Activated naive CD4-positive, alpha-beta T cell treated with anti-CD3 and anti-CD28 coated beads, Interleukin-2, amount 50 U/mL, for 24 hours (primary cell): ENCODE results near the gene NUDT3.
A peak's percentile ranks its signal among the peaks of the same experiment; 100 is the strongest.
"Not testable (repeated sequence)": the region's sequence is repeated elsewhere in the genome, so short reads cannot be mapped to it uniquely, and the experiment has no call there.

Source experiments
- H3K27ac Mint-ChIP-seq: one replicate; pipeline ENCODE4 v1.8.0; 2021; ENCODE audit warnings: mild to moderate bottlenecking, mixed read lengths
- H3K27me3 Mint-ChIP-seq: one replicate; pipeline ENCODE4 v1.8.0; 2021; ENCODE audit warnings: mixed read lengths
- H3K36me3 Mint-ChIP-seq: one replicate; pipeline ENCODE4 v1.8.0; 2021; ENCODE audit warnings: mixed read lengths
- H3K4me1 Mint-ChIP-seq: one replicate; pipeline ENCODE4 v1.8.0; 2021; ENCODE audit warnings: mixed read lengths
- H3K4me3 Mint-ChIP-seq: one replicate; pipeline ENCODE4 v1.8.0; 2021; ENCODE audit warnings: mild to moderate bottlenecking, mixed read lengths
- H3K9me3 Mint-ChIP-seq: one replicate; pipeline ENCODE4 v1.8.0; 2021; ENCODE audit warnings: mixed read lengths

Gene NUDT3

DNA sequence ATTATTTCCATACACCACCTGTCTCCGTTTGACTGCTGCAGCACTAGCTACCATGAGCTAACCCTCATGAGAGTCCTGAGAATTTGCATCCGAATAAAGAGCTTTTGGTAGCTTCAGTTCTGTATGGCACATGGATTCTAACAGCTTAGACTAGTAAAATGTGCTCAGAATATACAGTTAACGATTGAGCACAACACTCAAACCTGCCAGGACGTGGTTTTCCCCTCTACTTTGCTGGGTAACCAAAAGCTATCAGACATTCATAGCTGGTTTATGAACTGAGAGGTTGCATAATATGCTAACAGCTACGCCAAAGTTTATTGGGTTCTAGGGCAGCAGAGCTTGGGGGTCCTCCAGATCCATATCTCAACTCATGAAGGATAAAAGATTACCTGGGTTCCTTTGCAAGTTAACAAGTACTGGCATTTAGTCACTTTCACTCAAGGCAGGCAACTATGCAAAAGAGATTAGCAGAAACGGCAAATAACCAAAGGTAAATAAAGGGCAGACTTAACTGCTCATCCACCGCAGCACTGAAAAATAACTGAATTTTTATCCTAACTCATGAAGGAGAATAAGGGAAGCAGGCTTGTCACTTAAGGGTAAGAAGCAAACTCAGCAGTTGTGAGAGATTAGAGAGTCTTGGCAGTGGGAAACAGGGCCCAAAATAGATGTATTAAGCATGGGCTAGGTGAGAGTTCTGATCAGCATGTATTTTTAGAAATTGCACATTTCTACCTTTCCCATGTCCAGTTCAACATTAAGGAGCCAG lies 29.4 kb downstream of the NUDT3 start:
- Mint-ChIP-seq H3K4me1 (peaks cover 52% of the 10 kb centered on the region), H3K27me3 (no peaks in the 10 kb centered on the region), H3K4me3 (no peak overlapping the region), H3K9me3 (no peaks in the 10 kb centered on the region), H3K27ac (no peak overlapping the region), H3K36me3 (peaks cover under 1% of the 10 kb centered on the region)

DNA sequence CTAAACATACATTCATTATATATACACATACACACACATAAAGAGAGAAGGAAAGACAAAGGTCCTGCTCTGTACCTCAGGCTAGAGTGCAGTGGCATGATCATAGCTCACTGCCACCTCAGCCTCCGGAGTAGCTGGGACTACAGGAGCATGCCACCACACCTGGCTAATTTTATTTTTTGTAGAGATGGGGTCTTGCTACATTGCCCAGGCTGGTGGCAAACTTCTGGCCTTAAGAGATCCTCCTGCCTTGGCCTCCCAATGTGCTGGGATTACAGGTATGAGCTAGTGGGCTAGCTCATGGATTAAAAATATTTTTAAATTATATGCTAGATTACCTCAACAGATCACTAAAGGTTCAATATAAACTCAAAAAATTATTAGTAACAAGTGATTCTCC lies 30.3 kb downstream of the NUDT3 start:
- Mint-ChIP-seq H3K4me1 (peaks cover 51% of the 10 kb centered on the region), H3K4me3 (no peak overlapping the region), H3K9me3 (no peaks in the 10 kb centered on the region), H3K27ac (no peak overlapping the region), H3K36me3 (no peaks in the 10 kb centered on the region), H3K27me3 (no peaks in the 10 kb centered on the region)

DNA sequence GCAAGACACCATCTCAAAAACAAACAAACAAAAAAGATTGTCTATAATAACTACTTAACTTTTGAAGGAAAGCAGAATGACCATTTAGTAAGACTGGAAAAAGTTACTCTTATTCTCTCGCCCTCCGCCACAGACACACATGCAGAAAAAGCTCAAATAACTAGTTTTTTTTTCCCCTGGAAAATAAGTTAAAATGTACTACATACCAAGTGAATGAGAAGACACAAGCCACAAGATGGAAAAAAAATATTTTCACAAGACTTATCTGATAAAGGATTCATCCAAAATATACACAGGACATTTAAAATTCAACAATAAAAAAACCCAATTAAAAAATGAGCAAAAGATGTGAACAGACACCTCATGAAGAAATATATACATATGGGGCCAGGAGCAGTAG lies 31.9 kb downstream of the NUDT3 start:
- no peaks in the 10 kb centered on the region for H3K36me3 Mint-ChIP-seq

DNA sequence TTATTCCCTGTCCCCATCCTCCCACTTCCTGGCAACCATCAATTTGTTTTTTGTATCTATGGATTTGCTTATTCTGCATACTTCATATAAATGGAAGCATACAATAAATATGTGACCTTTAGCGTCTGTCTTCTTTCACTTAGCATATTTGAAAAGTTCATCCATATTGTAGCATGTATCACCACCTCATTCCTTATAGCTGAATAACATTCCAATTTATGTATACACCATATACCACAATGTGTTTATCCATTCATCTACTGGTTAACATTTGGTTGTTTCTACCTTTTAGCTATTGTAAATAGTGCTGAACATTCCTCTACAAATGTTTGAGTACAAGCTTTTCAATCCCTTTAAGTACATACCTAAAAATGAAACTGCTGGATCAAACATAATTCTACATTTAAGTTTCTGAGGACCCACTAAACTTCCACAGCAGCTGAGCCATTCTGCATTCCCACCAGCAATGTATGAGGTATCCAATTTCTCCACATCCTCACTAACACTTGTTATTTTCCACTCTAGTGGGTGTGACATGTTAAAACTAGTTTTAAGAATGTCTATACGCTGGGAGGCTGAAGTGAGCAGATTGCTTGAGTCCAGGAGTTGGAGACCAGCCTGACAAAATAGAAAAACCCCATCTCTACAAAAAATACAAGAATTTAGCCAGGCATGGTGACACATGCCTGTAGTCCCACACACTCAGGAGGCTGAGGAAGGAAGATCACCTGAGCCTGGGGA lies 32.9 kb downstream of the NUDT3 start:
- Mint-ChIP-seq H3K36me3 (no peaks in the 10 kb centered on the region), H3K27ac (no peak overlapping the region), H3K4me1 (peaks cover 43% of the 10 kb centered on the region), H3K4me3 (no peak overlapping the region), H3K27me3 (no peaks in the 10 kb centered on the region), H3K9me3 (no peaks in the 10 kb centered on the region)

More for the DNA sequence above, 31.9 kb downstream of the NUDT3 start:
- no peaks in the 10 kb centered on the region for H3K9me3 Mint-ChIP-seq
- H3K27ac Mint-ChIP-seq: no peak overlapping the region
- H3K4me3 Mint-ChIP-seq: no peak overlapping the region
- H3K27me3 Mint-ChIP-seq: no peaks in the 10 kb centered on the region
- H3K4me1 Mint-ChIP-seq: peaks cover 43% of the 10 kb centered on the region

DNA sequence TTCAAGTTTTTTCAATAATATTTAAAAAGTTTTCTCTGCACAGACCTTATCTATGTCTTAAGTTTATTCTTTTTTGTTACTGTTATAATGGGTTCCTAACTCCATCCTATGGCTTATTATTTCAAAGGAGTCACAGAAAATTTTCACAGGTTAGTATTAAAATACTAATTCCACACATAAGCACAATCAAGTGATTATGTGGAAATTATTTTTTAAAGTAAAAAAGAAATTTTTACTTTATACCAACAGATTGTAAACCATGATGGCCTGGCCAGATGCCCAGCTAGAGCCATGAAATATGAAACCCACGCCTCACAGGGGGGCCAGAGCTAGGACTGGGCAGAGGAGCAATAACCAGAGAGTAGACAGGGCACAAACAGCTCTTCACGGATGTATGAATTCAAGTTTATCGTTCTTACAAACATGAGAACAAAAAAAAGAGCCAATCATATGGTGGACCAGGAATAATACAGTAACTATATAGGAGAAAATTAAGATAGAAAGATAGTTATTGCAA lies 34.0 kb downstream of the NUDT3 start:
- no peaks in the 10 kb centered on the region for H3K9me3 Mint-ChIP-seq
- H3K36me3 Mint-ChIP-seq: no peaks in the 10 kb centered on the region
- no peaks in the 10 kb centered on the region for H3K27me3 Mint-ChIP-seq
- no peak overlapping the region for H3K27ac Mint-ChIP-seq
- H3K4me1 Mint-ChIP-seq: peaks cover 33% of the 10 kb centered on the region
- H3K4me3 Mint-ChIP-seq: no peak overlapping the region

DNA sequence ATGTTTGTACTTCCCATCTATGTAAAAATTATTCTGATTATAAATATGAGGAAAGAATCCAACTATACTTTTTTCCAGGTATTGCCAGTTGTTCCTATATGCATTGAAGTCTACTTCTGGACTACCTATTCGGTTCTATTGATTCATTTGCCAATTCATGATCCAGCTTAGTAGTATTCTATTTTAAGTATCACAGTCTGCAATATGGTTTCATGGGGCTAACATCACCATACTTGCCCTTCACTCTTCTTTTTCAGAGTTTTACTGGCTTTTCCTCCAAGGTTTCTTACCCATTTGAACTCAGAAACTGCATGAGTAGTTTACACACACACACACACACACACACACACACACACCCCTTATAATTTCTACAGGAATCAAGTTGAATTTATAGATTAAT lies 34.5 kb downstream of the NUDT3 start:
- H3K27me3 Mint-ChIP-seq: no peaks in the 10 kb centered on the region
- H3K4me1 Mint-ChIP-seq: peaks cover 33% of the 10 kb centered on the region
- no peak overlapping the region for H3K27ac Mint-ChIP-seq
- H3K9me3 Mint-ChIP-seq: no peaks in the 10 kb centered on the region
- no peak overlapping the region for H3K4me3 Mint-ChIP-seq
- H3K36me3 Mint-ChIP-seq: no peaks in the 10 kb centered on the region

DNA sequence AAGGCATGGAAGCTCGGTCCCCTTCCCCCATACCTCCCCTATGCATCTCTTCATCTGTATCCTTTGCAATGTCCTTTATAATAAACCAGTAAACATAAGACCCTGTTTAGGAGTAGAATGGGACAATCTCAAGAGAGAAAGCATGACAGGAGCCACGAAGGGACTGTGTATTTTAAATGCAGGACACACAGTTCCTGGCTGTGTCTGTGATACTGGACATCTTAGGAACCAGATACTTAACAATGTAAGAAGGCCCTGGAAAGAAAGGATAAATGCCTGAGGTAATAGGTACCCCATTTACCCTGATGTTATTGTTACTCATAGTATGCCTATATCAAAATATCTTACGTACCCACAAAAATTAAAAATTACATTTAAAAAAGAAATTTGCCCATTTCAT lies 36.6 kb downstream of the NUDT3 start:
- Mint-ChIP-seq H3K27ac (no peak overlapping the region), H3K4me3 (no peak overlapping the region), H3K4me1 (peaks cover 24% of the 10 kb centered on the region), H3K27me3 (no peaks in the 10 kb centered on the region), H3K36me3 (no peaks in the 10 kb centered on the region), H3K9me3 (no peaks in the 10 kb centered on the region)

DNA sequence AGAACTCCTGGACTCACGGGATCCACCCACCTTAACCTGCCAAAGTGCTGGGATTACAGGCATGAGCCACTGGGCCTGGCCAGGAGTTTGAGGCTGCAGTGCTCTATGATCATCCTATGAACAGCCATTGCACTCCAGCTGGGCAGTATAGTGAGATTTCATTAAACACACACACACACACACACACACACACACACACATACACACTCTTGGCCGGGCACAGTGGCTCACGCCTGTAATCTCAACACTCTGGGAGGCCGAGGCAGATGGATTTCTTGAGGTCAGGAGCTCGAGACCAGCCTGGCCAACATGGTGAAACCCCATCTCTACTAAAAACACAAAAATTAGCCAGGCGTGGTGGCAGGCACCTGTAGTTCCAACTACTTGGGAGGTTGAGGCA lies 38.2 kb downstream of the NUDT3 start:
- not testable (repeated sequence) for H3K27me3 Mint-ChIP-seq, H3K36me3 Mint-ChIP-seq, H3K4me3 Mint-ChIP-seq, H3K9me3 Mint-ChIP-seq, H3K27ac Mint-ChIP-seq
- peaks cover 19% of the 10 kb centered on the region for H3K4me1 Mint-ChIP-seq

DNA sequence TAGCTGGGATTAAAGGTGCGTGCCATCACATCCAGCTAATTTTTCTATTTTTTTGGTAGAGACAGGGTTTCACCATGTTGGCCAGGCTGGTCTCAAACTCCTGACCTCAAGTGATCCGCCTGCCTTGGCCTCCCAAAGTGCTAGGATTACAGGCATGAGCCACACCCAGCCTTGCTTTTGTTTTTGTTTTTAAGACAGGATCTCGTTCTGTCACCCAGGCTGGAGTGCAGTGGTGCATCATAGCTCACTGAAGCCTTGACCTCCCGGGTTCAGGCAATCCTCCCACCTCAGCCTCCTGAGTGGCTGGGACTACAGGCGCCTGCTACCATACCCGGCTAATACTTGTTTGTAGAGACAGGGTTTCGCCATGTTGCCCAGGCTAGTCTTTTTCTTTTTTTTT lies 38.9 kb downstream of the NUDT3 start:
- not testable (repeated sequence) for H3K27me3 Mint-ChIP-seq, H3K36me3 Mint-ChIP-seq, H3K9me3 Mint-ChIP-seq, H3K27ac Mint-ChIP-seq, H3K4me3 Mint-ChIP-seq
- peaks cover 23% of the 10 kb centered on the region for H3K4me1 Mint-ChIP-seq

DNA sequence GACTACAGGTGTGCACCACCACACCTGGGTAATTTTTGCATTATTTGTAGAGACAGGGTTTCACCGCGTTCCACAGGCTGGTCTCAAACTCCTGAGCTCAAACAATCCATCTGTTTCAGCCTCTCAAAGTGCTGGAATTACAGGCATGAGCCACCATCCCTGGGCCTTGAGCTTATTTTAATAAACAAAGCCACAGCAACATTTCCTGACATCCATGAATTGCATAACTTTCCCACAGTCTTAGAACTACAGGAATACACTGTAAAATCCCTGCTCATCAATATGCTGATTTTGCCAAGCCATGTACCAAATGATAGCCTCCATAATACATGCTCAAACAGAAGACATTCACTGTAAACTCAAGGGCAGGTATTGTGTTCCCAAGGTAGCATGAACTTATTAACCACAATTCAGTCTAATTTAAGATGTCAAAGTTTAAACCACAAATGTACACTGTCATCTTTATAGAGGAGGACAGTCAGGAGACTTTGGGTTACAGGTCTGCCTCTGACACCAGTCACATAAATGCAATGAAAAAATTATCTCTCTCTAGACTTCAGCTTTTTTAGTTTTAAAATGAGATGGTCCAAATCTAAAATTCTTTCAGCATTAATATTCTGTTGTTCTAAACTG lies 40.0 kb downstream of the NUDT3 start:
- H3K27me3 Mint-ChIP-seq: no peaks in the 10 kb centered on the region
- H3K36me3 Mint-ChIP-seq: no peaks in the 10 kb centered on the region
- no peaks in the 10 kb centered on the region for H3K9me3 Mint-ChIP-seq
- no peak overlapping the region for H3K4me3 Mint-ChIP-seq
- H3K4me1 Mint-ChIP-seq: peaks cover 24% of the 10 kb centered on the region
- peak overlapping the region; percentile 17 for H3K27ac Mint-ChIP-seq

DNA sequence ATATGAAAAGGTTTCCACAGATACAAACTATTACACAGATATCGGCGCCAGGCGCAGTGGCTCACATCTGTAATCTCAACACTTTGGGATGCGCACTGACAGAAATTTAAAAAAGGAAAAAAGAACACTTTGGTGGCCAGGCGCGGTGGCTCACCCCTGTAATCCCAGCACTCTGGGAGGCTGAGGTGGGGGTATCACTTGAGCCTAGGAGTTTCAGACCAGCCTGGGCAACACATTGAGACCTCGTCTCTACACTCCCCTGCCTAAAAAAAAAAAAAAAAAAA lies 41.6 kb downstream of the NUDT3 start:
- Mint-ChIP-seq H3K27me3 (no peaks in the 10 kb centered on the region), H3K4me3 (no peak overlapping the region), H3K4me1 (peaks cover 35% of the 10 kb centered on the region), H3K36me3 (peaks cover 4% of the 10 kb centered on the region), H3K27ac (no peak overlapping the region), H3K9me3 (no peaks in the 10 kb centered on the region)

DNA sequence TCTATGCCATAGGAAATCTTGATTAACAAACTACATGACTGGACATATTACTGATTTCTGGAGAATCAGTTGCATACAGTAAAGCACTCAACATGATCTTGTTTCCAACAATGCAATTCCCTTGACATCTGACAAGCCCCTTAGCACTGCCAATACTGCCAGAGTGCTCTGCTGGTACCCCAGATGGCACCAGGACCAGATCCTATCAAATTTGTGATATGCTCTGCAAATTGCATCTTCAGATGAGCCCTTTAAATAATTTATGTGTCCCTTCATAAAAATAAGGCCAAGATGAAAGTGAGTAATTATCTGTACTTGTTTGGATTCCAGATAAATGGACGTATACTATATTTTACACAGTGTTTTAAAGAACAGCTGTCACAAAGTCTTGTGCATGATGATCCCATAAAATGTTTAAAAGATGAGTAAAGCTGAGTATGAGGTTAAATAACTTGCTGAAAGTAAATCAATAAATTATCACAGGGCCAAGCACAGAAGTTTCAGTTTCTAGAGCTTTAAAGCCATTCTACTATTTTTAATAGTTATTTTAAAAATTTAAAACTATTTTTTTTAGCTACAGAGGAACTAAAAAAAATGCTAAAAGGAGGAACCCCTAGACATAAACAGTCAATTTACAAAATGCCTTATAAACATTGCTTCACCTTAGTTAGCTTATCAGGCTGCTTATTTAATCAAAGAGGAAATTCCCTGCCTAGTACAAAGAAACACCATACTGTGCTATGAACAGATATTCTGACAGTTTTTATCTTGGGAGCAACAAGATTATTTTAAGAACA lies 42.1 kb downstream of the NUDT3 start:
- Mint-ChIP-seq H3K4me3 (no peak overlapping the region), H3K9me3 (no peaks in the 10 kb centered on the region), H3K27me3 (no peaks in the 10 kb centered on the region), H3K36me3 (peaks cover 4% of the 10 kb centered on the region), H3K4me1 (peaks cover 35% of the 10 kb centered on the region), H3K27ac (no peak overlapping the region)

DNA sequence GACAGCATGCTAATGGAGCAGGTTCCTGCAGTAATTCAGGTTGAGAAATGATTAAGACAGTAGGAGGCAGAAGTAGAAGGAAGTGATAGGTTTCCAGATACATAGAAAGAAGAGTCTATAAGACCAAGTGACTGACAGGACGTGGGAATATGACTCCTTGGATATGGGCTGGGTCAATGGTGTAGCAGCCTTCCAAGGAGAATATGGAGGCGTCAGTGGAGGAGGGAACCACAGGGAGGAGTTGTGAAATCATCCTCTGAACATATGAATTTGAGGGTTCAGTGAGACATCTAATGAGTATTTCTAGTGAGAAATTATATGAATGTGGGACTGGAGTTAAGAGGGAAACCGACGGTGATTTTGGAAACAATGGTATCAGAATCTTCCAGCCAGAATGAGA lies 43.3 kb downstream of the NUDT3 start:
- Mint-ChIP-seq H3K36me3 (peaks cover 4% of the 10 kb centered on the region), H3K27ac (no peak overlapping the region)

DNA sequence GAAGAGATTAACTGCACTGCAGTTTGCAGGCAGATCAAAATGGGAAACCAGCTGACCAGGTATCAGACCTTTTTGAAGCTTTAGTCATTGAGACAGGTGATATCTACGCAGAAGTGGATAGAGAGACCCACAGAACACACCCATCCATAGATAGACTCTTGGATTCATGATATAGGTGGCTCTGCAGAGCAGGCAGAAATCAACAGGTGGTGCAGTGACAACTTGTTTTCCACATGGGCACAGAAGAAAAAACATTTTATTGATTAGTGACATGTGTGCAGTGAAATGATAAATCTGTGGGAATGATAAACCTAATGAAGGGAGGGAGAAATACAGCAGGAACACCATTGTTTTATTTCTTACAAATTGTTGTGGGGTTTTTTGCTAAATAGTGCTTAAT lies 45.2 kb downstream of the NUDT3 start:
- no peaks in the 10 kb centered on the region for H3K9me3 Mint-ChIP-seq
- no peak overlapping the region for H3K27ac Mint-ChIP-seq
- no peaks in the 10 kb centered on the region for H3K27me3 Mint-ChIP-seq
- peaks cover 47% of the 10 kb centered on the region for H3K4me1 Mint-ChIP-seq
- no peak overlapping the region for H3K4me3 Mint-ChIP-seq
- peaks cover 8% of the 10 kb centered on the region for H3K36me3 Mint-ChIP-seq

More for the DNA sequence above, 43.3 kb downstream of the NUDT3 start:
- Mint-ChIP-seq H3K4me3 (no peak overlapping the region), H3K27me3 (no peaks in the 10 kb centered on the region), H3K9me3 (no peaks in the 10 kb centered on the region), H3K4me1 (peaks cover 38% of the 10 kb centered on the region)

DNA sequence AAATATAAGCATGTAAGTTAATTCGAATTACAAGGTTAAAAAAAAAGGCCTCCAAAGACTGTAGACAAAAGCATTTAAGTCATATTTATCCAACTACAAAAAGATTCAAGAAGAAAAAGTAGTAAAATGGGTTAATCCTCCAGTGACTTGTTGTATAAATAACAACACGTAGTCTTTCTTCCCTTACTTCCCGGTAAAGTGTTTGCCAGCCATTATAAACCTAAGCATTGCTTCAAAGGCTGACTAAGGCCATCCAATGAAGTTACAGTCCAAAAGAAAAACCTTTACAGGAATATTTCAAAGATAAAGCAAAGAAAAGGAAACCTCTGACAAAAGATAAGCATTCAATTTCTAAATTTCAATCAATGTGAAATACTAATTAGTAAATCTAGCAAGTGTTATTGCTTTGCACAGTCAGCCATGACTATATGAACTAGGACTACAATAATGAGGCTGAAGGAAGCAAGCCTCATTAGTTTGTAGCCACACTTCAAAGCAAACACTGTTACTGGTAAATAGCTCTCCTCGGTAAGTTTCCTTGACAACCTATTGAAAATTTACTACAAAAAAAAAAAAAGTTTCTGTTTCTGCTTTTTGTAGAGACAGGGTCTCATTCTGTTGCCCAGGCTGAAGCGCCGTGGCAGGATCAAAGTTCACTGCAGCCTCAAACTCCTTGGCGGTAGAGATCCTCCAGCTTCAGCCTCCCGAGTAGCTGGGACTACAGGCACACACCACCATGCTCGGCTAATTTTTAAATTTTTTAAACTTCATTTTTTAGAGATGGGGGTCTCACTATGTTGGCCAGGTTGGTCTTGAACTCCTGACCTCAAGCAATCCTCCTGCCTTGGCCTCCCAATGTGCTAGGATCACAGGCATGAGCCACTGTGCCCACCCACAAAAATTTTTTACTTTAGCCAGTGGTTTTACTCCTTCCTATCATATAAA lies 46.0 kb downstream of the NUDT3 start:
- peak overlapping the region; percentile 8 for H3K27ac Mint-ChIP-seq
- no peak overlapping the region for H3K4me3 Mint-ChIP-seq
- H3K36me3 Mint-ChIP-seq: peaks cover 8% of the 10 kb centered on the region
- peaks cover 47% of the 10 kb centered on the region for H3K4me1 Mint-ChIP-seq
- no peaks in the 10 kb centered on the region for H3K9me3 Mint-ChIP-seq
- no peaks in the 10 kb centered on the region for H3K27me3 Mint-ChIP-seq
